Measurements from ENCODE around the gene FBXW2.

DNA sequence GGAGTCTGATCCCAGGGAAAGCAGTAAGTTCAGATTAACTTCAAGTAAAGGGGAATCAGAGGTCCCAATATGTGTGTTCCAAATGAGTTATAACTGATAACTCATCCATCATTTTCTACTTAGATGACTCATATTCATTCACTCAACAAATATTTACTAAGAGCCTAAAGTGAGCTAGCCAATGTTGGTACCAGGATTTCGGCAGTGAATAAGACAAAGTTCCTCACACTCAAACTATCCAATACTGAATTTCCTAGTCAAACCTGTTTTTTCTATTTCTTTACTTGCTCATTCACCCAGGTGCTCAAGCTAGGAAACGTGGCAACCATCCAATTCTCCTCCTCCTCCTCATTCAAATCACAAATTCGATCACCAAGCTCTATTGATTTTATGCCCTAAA lies 25.8 kb downstream of the FBXW2 start:
- TF ChIP-seq POLR2A (IDR thresholded peaks at IDR 0.05) (no peak), EP300 (IDR thresholded peaks at IDR 0.05) (no peak)
- TF ChIP-seq, protein P1, sequence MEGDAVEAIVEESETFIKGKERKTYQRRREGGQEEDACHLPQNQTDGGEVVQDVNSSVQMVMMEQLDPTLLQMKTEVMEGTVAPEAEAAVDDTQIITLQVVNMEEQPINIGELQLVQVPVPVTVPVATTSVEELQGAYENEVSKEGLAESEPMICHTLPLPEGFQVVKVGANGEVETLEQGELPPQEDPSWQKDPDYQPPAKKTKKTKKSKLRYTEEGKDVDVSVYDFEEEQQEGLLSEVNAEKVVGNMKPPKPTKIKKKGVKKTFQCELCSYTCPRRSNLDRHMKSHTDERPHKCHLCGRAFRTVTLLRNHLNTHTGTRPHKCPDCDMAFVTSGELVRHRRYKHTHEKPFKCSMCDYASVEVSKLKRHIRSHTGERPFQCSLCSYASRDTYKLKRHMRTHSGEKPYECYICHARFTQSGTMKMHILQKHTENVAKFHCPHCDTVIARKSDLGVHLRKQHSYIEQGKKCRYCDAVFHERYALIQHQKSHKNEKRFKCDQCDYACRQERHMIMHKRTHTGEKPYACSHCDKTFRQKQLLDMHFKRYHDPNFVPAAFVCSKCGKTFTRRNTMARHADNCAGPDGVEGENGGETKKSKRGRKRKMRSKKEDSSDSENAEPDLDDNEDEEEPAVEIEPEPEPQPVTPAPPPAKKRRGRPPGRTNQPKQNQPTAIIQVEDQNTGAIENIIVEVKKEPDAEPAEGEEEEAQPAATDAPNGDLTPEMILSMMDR (IDR thresholded peaks at IDR 0.05) = no peak

Measured in stomach (tissue), 4 donors.